GM12878 (cell line): ENCODE data around the gene NRP2. TPM values are rescaled to one million over a fixed set of nuclear protein-coding genes. Genes with fewer than 3 reads are reported as not detected.

Experiments used
- ATAC-seq: fragments of 200-7000 bp; cut with Tn5 transposase; 3 replicates; pipeline ENCODE4 v1.9.1; 2020; ENCODE audit warnings: mild to moderate bottlenecking, moderate library complexity
- BruUV-seq: library from RNA; stranded (reverse); fragments of 400-500 nt; replicated peaks from 2 replicates; lab custom pipeline; 2021; lab: Mats Ljungman, UMichigan
- CTCF ChIA-PET: fragments of 300-600 bp; sonication (Branson Sonifier 250); formaldehyde crosslinking; extraction: SDS; loops from one replicate; lab custom pipeline; 2021; ENCODE audit warnings: inconsistent platforms; lab: Yijun Ruan, JAX
- POLR2A ChIA-PET: fragments of 350-600 bp; formaldehyde crosslinking; extraction: SDS; loops from one replicate; lab custom pipeline; 2021; ENCODE audit warnings: inconsistent platforms; lab: Charles Lee
- RAD21 ChIA-PET: fragments of 300-600 bp; sonication (Branson Sonifier 250); formaldehyde crosslinking; loops from one replicate; lab custom pipeline; 2023; ENCODE audit warnings: antibody characterized with exemption; ENCODE audit not compliant: unreplicated experiment; lab: Charles Lee
- SMC1A ChIA-PET: fragments of 300-600 bp; sonication (Branson Sonifier 250); formaldehyde crosslinking; loops from one replicate; lab custom pipeline; 2023; ENCODE audit not compliant: unreplicated experiment, uncharacterized antibody; lab: Charles Lee
- DNase-seq: peaks from one replicate; pipeline ENCODE4 v3.0.0-alpha.2; 2011; ENCODE audit warnings: low read depth, low spot score
- FAIRE-seq: peaks from 3 replicates; lab custom pipeline; 2011; peaks lifted over from hg19 to GRCh38; lab: Jason Lieb, UNC
- H2AFZ ChIP-seq: 2 replicates; pipeline ENCODE4 v1.6.0; 2011; ENCODE audit warnings: low read depth, low read length, control low read depth; ENCODE audit not compliant: control insufficient read depth
- H3K27ac ChIP-seq: 2 replicates; pipeline ENCODE4 v1.5.1; 2011; ENCODE audit warnings: control low read depth; ENCODE audit not compliant: control insufficient read depth, insufficient read depth
- H3K27me3 ChIP-seq, 2 experiments: replicated peaks in 1 of 2; 2 replicates each; pipeline versions ENCODE4 v1.6.0 to v1.6.1; 2011; ENCODE audit warnings: low read length in 1 of 2; ENCODE audit not compliant: control insufficient read depth in 2 of 2, insufficient read depth in 2 of 2
- H3K36me3 ChIP-seq, 2 experiments: 2 replicates each; pipeline ENCODE4 v1.5.1; 2011; ENCODE audit warnings: low read length in 1 of 2; ENCODE audit not compliant: control insufficient read depth in 2 of 2, insufficient read depth in 2 of 2
- H3K4me1 ChIP-seq: 2 replicates; pipeline ENCODE4 v1.6.1; 2011; ENCODE audit warnings: mild to moderate bottlenecking, low read length, moderate library complexity, mixed read lengths; ENCODE audit not compliant: control insufficient read depth, insufficient read depth
- H3K4me2 ChIP-seq: 2 replicates; pipeline ENCODE4 v1.6.0; 2011; ENCODE audit warnings: control low read depth; ENCODE audit not compliant: control insufficient read depth, insufficient read depth
- H3K4me3 ChIP-seq: fragments of 200-600 bp; sonication (generic); 2 replicates; pipeline ENCODE4 v1.5.1; 2016
- H3K79me2 ChIP-seq: 2 replicates; pipeline ENCODE4 v1.6.0; 2011; ENCODE audit warnings: low read length; ENCODE audit not compliant: control insufficient read depth, insufficient read depth
- H3K9ac ChIP-seq: 2 replicates; pipeline ENCODE4 v1.8.0; 2011; ENCODE audit warnings: low read length, control low read depth, mixed read lengths; ENCODE audit not compliant: control insufficient read depth, insufficient read depth
- H3K9me3 ChIP-seq: replicated peaks from 3 replicates; pipeline ENCODE4 v1.5.1; 2011; ENCODE audit warnings: mild to moderate bottlenecking, low read length; ENCODE audit not compliant: control insufficient read depth, insufficient read depth
- H4K20me1 ChIP-seq: 2 replicates; pipeline ENCODE4 v1.6.0; 2011; ENCODE audit not compliant: control insufficient read depth, insufficient read depth
- BRCA1 ChIP-seq: IDR thresholded peaks from 2 replicates; pipeline ENCODE4 v1.6.1; 2011; ENCODE audit warnings: low read depth, low read length, improper control_type of control experiment
- CHD4 ChIP-seq: fragments of 200-600 bp; sonication (generic); IDR thresholded peaks from 2 replicates; pipeline ENCODE4 v1.6.1; 2016; ENCODE audit warnings: mild to moderate bottlenecking
- EED ChIP-seq: sonication (generic); IDR thresholded peaks from 2 replicates; pipeline ENCODE4 v1.6.1; 2016; ENCODE audit warnings: antibody characterized with exemption, low read depth
- GABPA ChIP-seq: IDR thresholded peaks from 2 replicates; pipeline ENCODE4 v1.6.1; 2014; ENCODE audit warnings: antibody characterized with exemption, low read depth, mild to moderate bottlenecking, inconsistent platforms
- HSF1 ChIP-seq: fragments of 150-350 bp; IDR thresholded peaks from 2 replicates; pipeline ENCODE4 v1.6.1; 2014; ENCODE audit warnings: mild to moderate bottlenecking, low read depth, low read length
- MEF2B ChIP-seq: fragments of 450-650 bp; IDR thresholded peaks from 2 replicates; pipeline ENCODE4 v1.6.1; 2018; ENCODE audit warnings: mild to moderate bottlenecking, moderate library complexity; ENCODE audit not compliant: partially characterized antibody, poor library complexity, severe bottlenecking
- NFYB ChIP-seq: IDR thresholded peaks from 2 replicates; pipeline ENCODE4 v1.6.1; 2011; ENCODE audit warnings: low read depth, mild to moderate bottlenecking, low read length, improper control_type of control experiment, moderate library complexity; ENCODE audit not compliant: insufficient read depth
- NR2C1 ChIP-seq: fragments of 450-650 bp; IDR thresholded peaks from 2 replicates; pipeline ENCODE4 v1.6.1; 2017; ENCODE audit warnings: antibody characterized with exemption, mild to moderate bottlenecking, moderate library complexity
- PML ChIP-seq: IDR thresholded peaks from 2 replicates; pipeline ENCODE4 v1.6.1; 2012; ENCODE audit warnings: low read length, inconsistent platforms
- RB1 ChIP-seq: fragments of 450-650 bp; formaldehyde crosslinking; IDR thresholded peaks from 2 replicates; pipeline ENCODE4 v1.6.1; 2017; ENCODE audit warnings: mild to moderate bottlenecking, borderline replicate concordance
- SRF ChIP-seq, 2 experiments: IDR thresholded peaks; 2 replicates each; pipeline ENCODE4 v1.6.1; 2011; ENCODE audit warnings: low read depth in 2 of 2, low read length in 2 of 2, mild to moderate bottlenecking in 1 of 2, moderate library complexity in 1 of 2
- SUPT20H ChIP-seq: IDR thresholded peaks from 2 replicates; pipeline ENCODE4 v1.6.1; 2011; ENCODE audit warnings: low read depth, mild to moderate bottlenecking, low read length, moderate library complexity, borderline replicate concordance; ENCODE audit not compliant: control insufficient read depth
- TCF3 ChIP-seq: IDR thresholded peaks from 2 replicates; pipeline ENCODE4 v1.6.1; 2012; ENCODE audit warnings: low read depth, mild to moderate bottlenecking, low read length, borderline replicate concordance; ENCODE audit not compliant: insufficient read depth
- TCF7 ChIP-seq: IDR thresholded peaks from 2 replicates; pipeline ENCODE4 v1.6.1; 2014; ENCODE audit warnings: antibody characterized with exemption, borderline replicate concordance
- ZNF207 ChIP-seq: fragments of 450-650 bp; IDR thresholded peaks from 2 replicates; pipeline ENCODE4 v1.6.1; 2014; ENCODE audit warnings: antibody characterized with exemption, mild to moderate bottlenecking, borderline replicate concordance
- WGBS: methylation state at CpG from one replicate; pipeline ENCODE4 v1.1.6; 2016; ENCODE audit warnings: low lambda C conversion rate; ENCODE audit not compliant: insufficient replicate concordance, insufficient coverage; ENCODE audit errors: missing lambda C conversion rate; 5-methylcytosine and 5-hydroxymethylcytosine counted together
- in situ Hi-C: fragments of 300-500 bp; cut with MboI; formaldehyde crosslinking; loops from 9 replicates; pipeline ENCODE4 v1.14.3; 2018; ENCODE audit warnings: mixed read lengths
- intact Hi-C: fragments of 100-400 bp; cut with micrococcal nuclease; formaldehyde crosslinking; loops from one replicate; pipeline ENCODE4 v1.14.2; 2022; ENCODE audit not compliant: unreplicated experiment
- polyA plus RNA-seq, 11 experiments: library from polyadenylated mRNA; depleted of rRNA in 4 of 11; unstranded in 6 of 11; stranded (reverse) in 5 of 11; fragments of >200 nt; fragmentation: Nextera tagmentation in 4 of 11; fragmentation: Illumina TruSeq in 1 of 11; extraction: Ambion mirVana in 4 of 11; extraction: Trizol in 1 of 11; gene quantifications; 1 replicate in 1 of 11; 2 replicates in 10 of 11; pipeline versions ENCODE4 v1.2.1 to v1.2.3, GENCODE V29; 2011 to 2016; ENCODE audit warnings: inconsistent platforms in 2 of 11, missing spikeins in 2 of 11, low read depth in 1 of 11
- total RNA-seq, 4 experiments: library from RNA; depleted of rRNA in 3 of 4; stranded (reverse); fragments of >200 nt in 3 of 4; fragmentation: Illumina TruSeq in 1 of 4; extraction: Trizol in 1 of 4; gene quantifications; 2 replicates each; pipeline versions ENCODE4 v1.2.1 to v1.2.3, GENCODE V29; 2013 to 2021
- TF ChIP-seq, protein P1 (sequence below): fragments of 450-650 bp; IDR thresholded peaks from 2 replicates; pipeline ENCODE4 v1.6.1; 2017; ENCODE audit warnings: borderline replicate concordance
- TF ChIP-seq, protein P2 (sequence below): IDR thresholded peaks from 2 replicates; pipeline ENCODE4 v1.6.1; 2012; ENCODE audit warnings: low read depth, low read length, improper control_type of control experiment
- TF ChIP-seq, protein P3 (sequence below): IDR thresholded peaks from 2 replicates; pipeline ENCODE4 v1.6.1; 2012; ENCODE audit warnings: low read depth, low read length, improper control_type of control experiment

The NRP2 gene
- total and polyA plus RNA-seq, 10 of the 15 experiments (the other 5 are each of a cell fraction or from before 2014, with no cell fraction given), result 0.06 to 1.2 (median 0.46) TPM

GRCh38 chr2:205745661-205746419 lies 63.5 kb downstream of the NRP2 start (continued):
- TF ChIP-seq TCF7 (no peak), GABPA (no peak)

- Histone ChIP-seq H3K4me3 (no peak overlapping the region), H3K9ac (no peak overlapping the region), H3K27ac (no peak overlapping the region), H3K9me3 (no peaks in the 10 kb centered on the region), H3K27me3 (no peaks in the 10 kb centered on the region; a peak in 1 of 4 replicates), H2AFZ (no peak overlapping the region), H3K36me3 (no peaks in the 10 kb centered on the region), H3K79me2 (no peaks in the 10 kb centered on the region), H3K4me1 (no peaks in the 10 kb centered on the region), H4K20me1 (no peaks in the 10 kb centered on the region), H3K4me2 (no peak overlapping the region)
- SMC1A ChIA-PET, result no interaction called here
- WGBS, result 40% methylated on average over 7 of the region's 7 CpGs
- intact Hi-C loops, result no loop called here
- CTCF ChIA-PET, result no interaction called here
- no TSS peak for BruUV-seq
- in situ Hi-C loops, result no loop called here
- ATAC-seq (no peak), FAIRE-seq (no peak), DNase-seq (no peak)
- TF ChIP-seq, protein P1, sequence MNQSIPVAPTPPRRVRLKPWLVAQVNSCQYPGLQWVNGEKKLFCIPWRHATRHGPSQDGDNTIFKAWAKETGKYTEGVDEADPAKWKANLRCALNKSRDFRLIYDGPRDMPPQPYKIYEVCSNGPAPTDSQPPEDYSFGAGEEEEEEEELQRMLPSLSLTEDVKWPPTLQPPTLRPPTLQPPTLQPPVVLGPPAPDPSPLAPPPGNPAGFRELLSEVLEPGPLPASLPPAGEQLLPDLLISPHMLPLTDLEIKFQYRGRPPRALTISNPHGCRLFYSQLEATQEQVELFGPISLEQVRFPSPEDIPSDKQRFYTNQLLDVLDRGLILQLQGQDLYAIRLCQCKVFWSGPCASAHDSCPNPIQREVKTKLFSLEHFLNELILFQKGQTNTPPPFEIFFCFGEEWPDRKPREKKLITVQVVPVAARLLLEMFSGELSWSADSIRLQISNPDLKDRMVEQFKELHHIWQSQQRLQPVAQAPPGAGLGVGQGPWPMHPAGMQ, result no peak
- no peak for TF ChIP-seq TCF3
- no peak for TF ChIP-seq NFYB
- TF ChIP-seq, protein P2, sequence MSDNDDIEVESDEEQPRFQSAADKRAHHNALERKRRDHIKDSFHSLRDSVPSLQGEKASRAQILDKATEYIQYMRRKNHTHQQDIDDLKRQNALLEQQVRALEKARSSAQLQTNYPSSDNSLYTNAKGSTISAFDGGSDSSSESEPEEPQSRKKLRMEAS, result no peak
- no peak for TF ChIP-seq MEF2B
- no peak for TF ChIP-seq EED
- no peak for TF ChIP-seq SRF (IDR thresholded peaks at IDR 0.05; ENCODE audit: low read depth in 2 of 2, low read length in 2 of 2)
- TF ChIP-seq BRCA1, result no peak
- no peak for TF ChIP-seq NR2C1
- no peak for TF ChIP-seq PML
- TF ChIP-seq CHD4, result no peak
- no peak for TF ChIP-seq HSF1
- TF ChIP-seq RB1, result no peak
- no peak for TF ChIP-seq ZNF207
- TF ChIP-seq, protein P3, sequence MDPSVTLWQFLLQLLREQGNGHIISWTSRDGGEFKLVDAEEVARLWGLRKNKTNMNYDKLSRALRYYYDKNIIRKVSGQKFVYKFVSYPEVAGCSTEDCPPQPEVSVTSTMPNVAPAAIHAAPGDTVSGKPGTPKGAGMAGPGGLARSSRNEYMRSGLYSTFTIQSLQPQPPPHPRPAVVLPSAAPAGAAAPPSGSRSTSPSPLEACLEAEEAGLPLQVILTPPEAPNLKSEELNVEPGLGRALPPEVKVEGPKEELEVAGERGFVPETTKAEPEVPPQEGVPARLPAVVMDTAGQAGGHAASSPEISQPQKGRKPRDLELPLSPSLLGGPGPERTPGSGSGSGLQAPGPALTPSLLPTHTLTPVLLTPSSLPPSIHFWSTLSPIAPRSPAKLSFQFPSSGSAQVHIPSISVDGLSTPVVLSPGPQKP, result no peak
- no peak for TF ChIP-seq SUPT20H
- POLR2A ChIA-PET, result no interaction called here
- RAD21 ChIA-PET, result no interaction called here
Measured at GRCh38 chr2:205746420-205746785, 64.1 kb downstream of the NRP2 start.
